Measurements from ENCODE around the gene YIPF3. TPM values are rescaled to one million over a fixed set of nuclear protein-coding genes. Genes with fewer than 3 reads are reported as not detected.
A peak's percentile ranks its signal among the peaks of the same experiment; 100 is the strongest.

YIPF3 gene
- total and polyA plus RNA-seq, 10 of the 15 experiments (the other 5 are each of a cell fraction or from before 2014, with no cell fraction given), result 20.5 to 88.8 (median 44.7) TPM

- intact Hi-C loops (cut with micrococcal nuclease; ENCODE audit: unreplicated experiment), result loop anchor here (5.0 kb wide), 1 partner anchor 128 kb away; no protein-coding TSS in a partner anchor
- peak; percentile 87 for ATAC-seq
- no TSS peak for BruUV-seq (replicated peaks)
- TF ChIP-seq KAT2A (conservative IDR thresholded peaks at IDR 0.05; ENCODE audit: control insufficient read depth, low read depth, low read length) (no peak), MEF2A (IDR thresholded peaks at IDR 0.05; ENCODE audit: insufficient read depth, low read depth, low read length) (no peak), NKRF (conservative IDR thresholded peaks at IDR 0.05) (peak; percentile 79), RBBP5 (conservative IDR thresholded peaks at IDR 0.05) (no peak), RCOR1 (conservative IDR thresholded peaks at IDR 0.05; ENCODE audit: low read depth, low read length) (no peak), EGR1 (IDR thresholded peaks at IDR 0.05; ENCODE audit: borderline replicate concordance in 1 of 2, low read depth in 2 of 2, low read length in 2 of 2) (no peak), POU2F2 (IDR thresholded peaks at IDR 0.05; ENCODE audit: borderline replicate concordance, low read depth, low read length) (no peak; the same call in 2 of the 3 replicates), TCF3 (IDR thresholded peaks at IDR 0.05; ENCODE audit: borderline replicate concordance, insufficient read depth, low read depth, low read length) (0 out of 2 replicates have a peak, but pooled peaks have one; percentile 9), TCF12 (IDR thresholded peaks at IDR 0.05; ENCODE audit: low read depth, low read length) (no peak), BHLHE40 (IDR thresholded peaks at IDR 0.05; ENCODE audit: borderline replicate concordance in 1 of 2, low read depth in 2 of 2, low read length in 1 of 2) (peak in 1 of 2 experiments; percentile 43; a peak in 1 of 4 replicates), LARP7 (IDR thresholded peaks at IDR 0.05) (peak; percentile 88), GATAD2B (conservative IDR thresholded peaks at IDR 0.05; ENCODE audit: low read depth) (peak; percentile 57; the same call in 1 of the 2 replicates), BACH1 (IDR thresholded peaks at IDR 0.05; ENCODE audit: borderline replicate concordance) (peak; percentile 36; the same call in 1 of the 2 replicates), ZBED1 (IDR thresholded peaks at IDR 0.05; ENCODE audit: borderline replicate concordance) (no peak), BCLAF1 (IDR thresholded peaks at IDR 0.05) (no peak)
Observed at GRCh38 chr6:43509984-43510826, 6.5 kb downstream of the YIPF3 start, which contains the start of gene LRRC73. Gene LRRC73, minus strand, starts transcription at chr6:43510346. Its CDS starts 561 bp downstream, at chr6:43509785.

More at GRCh38 chr6:43509984-43510826, 6.5 kb downstream of the YIPF3 start, which contains the start of gene LRRC73:
- H3K4me2 ChIP-seq (ENCODE audit: control insufficient read depth, insufficient read depth), result peak within 1 kb of the TSS; percentile 94
- WGBS (ENCODE audit: insufficient coverage, insufficient replicate concordance, low lambda C conversion rate, missing lambda C conversion rate), result 15% methylated on average over 45 of the region's 96 CpGs
- ChIA-PET CTCF (interaction anchor here (0.7 to 6.8 kb wide), 7 partner anchors 15 to 297 kb away, joined by 3 to 70 read pairs (median 3); no protein-coding TSS in a partner anchor), SMC1A (ENCODE audit: uncharacterized antibody, unreplicated experiment) (interaction anchor here (0.6 to 1.4 kb wide), 2 partner anchors 247 to 374 kb away, joined by 3 read pairs; no protein-coding TSS in a partner anchor), POLR2A (interaction anchor here (0.6 kb wide), 1 partner anchor 116 kb away, joined by 5 read pairs; no protein-coding TSS in a partner anchor), RAD21 (ENCODE audit: unreplicated experiment) (interaction anchor here (0.9 kb wide), 1 partner anchor 242 kb away, joined by 3 read pairs; no protein-coding TSS in a partner anchor)
- H3K27me3 ChIP-seq (replicated peaks in 1 of 2; ENCODE audit: control insufficient read depth in 2 of 2, insufficient read depth in 2 of 2, low read length in 1 of 2), result peaks cover 0 to 2% of the 10 kb centered on the region in 2 experiments; a peak in 1 of 4 replicates
- H3K4me3 ChIP-seq, result peak within 1 kb of the TSS; percentile 65; the same call in 1 of the 2 replicates
- no peaks in the 10 kb centered on the region for H3K9me3 ChIP-seq (replicated peaks; ENCODE audit: control insufficient read depth, insufficient read depth, low read length)
- no peak within 1 kb of the TSS for H3K9ac ChIP-seq (ENCODE audit: control insufficient read depth, insufficient read depth, low read length)
- H3K27ac ChIP-seq (ENCODE audit: control insufficient read depth, insufficient read depth), result no peak within 1 kb of the TSS
- DNase-seq (ENCODE audit: low read depth, low spot score) (no peak), FAIRE-seq (peak; percentile 84)
- H3K79me2 ChIP-seq (ENCODE audit: control insufficient read depth, insufficient read depth, low read length), result peaks cover 3% of the 10 kb centered on the region
- peak within 1 kb of the TSS; percentile 12; the same call in 1 of the 2 replicates for H2AFZ ChIP-seq (ENCODE audit: control insufficient read depth, low read depth, low read length)
- peaks cover 13 to 14% of the 10 kb centered on the region in 2 experiments; a peak in 3 of 4 replicates for H3K36me3 ChIP-seq (ENCODE audit: control insufficient read depth in 2 of 2, insufficient read depth in 2 of 2, low read length in 1 of 2)
- H3K4me1 ChIP-seq (ENCODE audit: control insufficient read depth, insufficient read depth, low read length), result peaks cover 4% of the 10 kb centered on the region; the same call in 1 of the 2 replicates
- no peaks in the 10 kb centered on the region for H4K20me1 ChIP-seq (ENCODE audit: control insufficient read depth, insufficient read depth)
- in situ Hi-C loops (cut with MboI), result loop anchor here (5.0 kb wide), 1 partner anchor 253 kb away; no protein-coding TSS in a partner anchor

All from GM12878 (cell line).